ENCODE measurements around the gene BDP1. TPM values are rescaled to one million over a fixed set of nuclear protein-coding genes. Genes with fewer than 3 reads are reported as not detected.
A peak's percentile ranks its signal among the peaks of the same experiment; 100 is the strongest.

BDP1 gene
- total and polyA plus RNA-seq, 2 experiments from 2014 or later, result 16.1 to 32.7 TPM

DNA sequence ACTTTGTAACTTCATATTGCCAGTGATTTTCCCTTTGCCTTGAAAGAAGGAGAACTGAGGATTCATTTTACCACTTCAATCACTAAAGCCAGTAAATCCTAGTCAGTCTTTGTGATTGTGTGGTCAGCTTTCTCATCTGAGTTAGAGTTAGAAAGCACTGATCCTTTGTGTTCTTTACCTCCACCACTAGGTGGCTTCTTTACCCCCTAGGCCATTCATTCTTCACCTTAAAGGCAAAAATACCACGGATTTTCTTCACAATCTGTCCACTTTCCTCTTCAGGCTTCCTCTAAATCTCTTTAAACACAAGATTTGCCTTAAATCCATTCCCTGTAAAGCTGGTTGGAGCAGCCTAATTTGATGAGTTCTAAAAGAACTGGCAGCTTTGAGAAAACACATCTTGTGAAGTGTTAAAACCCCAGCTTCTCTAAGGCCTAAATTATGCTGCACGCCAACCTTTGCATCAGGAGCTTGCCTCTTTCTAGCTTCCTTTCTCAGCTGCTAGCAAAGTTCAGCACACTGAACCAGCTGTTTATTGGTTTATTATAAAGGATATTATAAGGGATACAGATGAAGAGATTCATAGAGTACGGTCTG is 20.4 kb downstream of the BDP1 start:
- Histone ChIP-seq H3K79me2 (no peaks in the 10 kb centered on the region), H3K4me2 (no peak overlapping the region), H3K27me3 (no peaks in the 10 kb centered on the region), H4K20me1 (ENCODE audit: insufficient read depth, poor library complexity, severe bottlenecking) (no peaks in the 10 kb centered on the region), H3K4me1 (ENCODE audit: insufficient read depth) (no peaks in the 10 kb centered on the region), H3K4me3 (no peak overlapping the region), H3K9me3 (ENCODE audit: low read depth) (no peaks in the 10 kb centered on the region), H3K9me2 (replicated peaks; ENCODE audit: insufficient read depth) (no peaks in the 10 kb centered on the region), H3K27ac (no peak overlapping the region), H2AFZ (no peak overlapping the region), H3K36me3 (replicated peaks; ENCODE audit: insufficient read depth, low read depth) (no peaks in the 10 kb centered on the region)
- peak; percentile 44 for DNase-seq (ENCODE audit: low spot score)
- 73% methylated on average over 3 of the region's 3 CpGs for WGBS (ENCODE audit: low lambda C conversion rate, missing lambda C conversion rate)
- no peak for TF ChIP-seq EZH2phosphoT487 (IDR thresholded peaks at IDR 0.05; ENCODE audit: low read depth, severe bottlenecking, unreplicated experiment)
- TF ChIP-seq, protein P1, sequence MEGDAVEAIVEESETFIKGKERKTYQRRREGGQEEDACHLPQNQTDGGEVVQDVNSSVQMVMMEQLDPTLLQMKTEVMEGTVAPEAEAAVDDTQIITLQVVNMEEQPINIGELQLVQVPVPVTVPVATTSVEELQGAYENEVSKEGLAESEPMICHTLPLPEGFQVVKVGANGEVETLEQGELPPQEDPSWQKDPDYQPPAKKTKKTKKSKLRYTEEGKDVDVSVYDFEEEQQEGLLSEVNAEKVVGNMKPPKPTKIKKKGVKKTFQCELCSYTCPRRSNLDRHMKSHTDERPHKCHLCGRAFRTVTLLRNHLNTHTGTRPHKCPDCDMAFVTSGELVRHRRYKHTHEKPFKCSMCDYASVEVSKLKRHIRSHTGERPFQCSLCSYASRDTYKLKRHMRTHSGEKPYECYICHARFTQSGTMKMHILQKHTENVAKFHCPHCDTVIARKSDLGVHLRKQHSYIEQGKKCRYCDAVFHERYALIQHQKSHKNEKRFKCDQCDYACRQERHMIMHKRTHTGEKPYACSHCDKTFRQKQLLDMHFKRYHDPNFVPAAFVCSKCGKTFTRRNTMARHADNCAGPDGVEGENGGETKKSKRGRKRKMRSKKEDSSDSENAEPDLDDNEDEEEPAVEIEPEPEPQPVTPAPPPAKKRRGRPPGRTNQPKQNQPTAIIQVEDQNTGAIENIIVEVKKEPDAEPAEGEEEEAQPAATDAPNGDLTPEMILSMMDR (IDR thresholded peaks at IDR 0.05; ENCODE audit: poor library complexity), result peak; percentile 48

DNA sequence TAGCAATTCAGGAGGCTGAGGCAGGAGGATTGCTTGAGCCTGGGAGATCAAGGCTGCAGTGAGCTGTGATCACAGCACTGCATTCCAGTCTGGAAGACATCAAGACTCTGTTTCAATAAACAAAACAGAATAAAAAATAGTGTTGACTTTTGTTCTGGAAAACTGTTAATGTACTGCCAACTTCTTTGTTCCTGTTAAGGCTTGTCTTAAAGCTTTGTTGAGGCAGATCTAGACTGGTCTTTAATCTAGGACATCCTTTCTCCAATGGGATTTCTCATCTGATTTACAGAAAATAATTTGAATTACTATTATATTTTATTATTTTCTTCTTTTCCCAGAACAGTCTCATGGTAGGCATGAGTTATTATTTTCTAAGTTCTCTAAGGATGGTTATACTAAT is 26.0 kb downstream of the BDP1 start:
- TF ChIP-seq EZH2phosphoT487 (IDR thresholded peaks at IDR 0.05; ENCODE audit: low read depth, severe bottlenecking, unreplicated experiment), result no peak
- TF ChIP-seq, protein P1 (IDR thresholded peaks at IDR 0.05; ENCODE audit: poor library complexity), result no peak
- no peak for TF ChIP-seq EZH2 (IDR thresholded peaks at IDR 0.05; ENCODE audit: borderline replicate concordance)
- H3K4me2 ChIP-seq, result no peak overlapping the region
- no peaks in the 10 kb centered on the region for H3K79me2 ChIP-seq
- no peaks in the 10 kb centered on the region for H3K27me3 ChIP-seq
- H4K20me1 ChIP-seq (ENCODE audit: insufficient read depth, poor library complexity, severe bottlenecking), result no peaks in the 10 kb centered on the region
- no peak for DNase-seq (ENCODE audit: low spot score)
- H2AFZ ChIP-seq, result no peak overlapping the region
- H3K27ac ChIP-seq, result no peak overlapping the region
- H3K36me3 ChIP-seq (replicated peaks; ENCODE audit: insufficient read depth, low read depth), result no peaks in the 10 kb centered on the region
- H3K9me2 ChIP-seq (replicated peaks; ENCODE audit: insufficient read depth), result no peaks in the 10 kb centered on the region
- H3K9me3 ChIP-seq (ENCODE audit: low read depth), result no peaks in the 10 kb centered on the region
- peaks cover 6% of the 10 kb centered on the region for H3K4me1 ChIP-seq (ENCODE audit: insufficient read depth)
- H3K4me3 ChIP-seq, result no peak overlapping the region

- H3K4me3 ChIP-seq, result no peak overlapping the region
- H3K4me2 ChIP-seq, result no peak overlapping the region
These were observed 26.7 kb downstream of the BDP1 start for GRCh38 chr5:71482132-71482531.

More at GRCh38 chr5:71482132-71482531, 26.7 kb downstream of the BDP1 start:
- 86% methylated on average over 2 of the region's 2 CpGs for WGBS (ENCODE audit: low lambda C conversion rate, missing lambda C conversion rate)
- no peaks in the 10 kb centered on the region for H4K20me1 ChIP-seq (ENCODE audit: insufficient read depth, poor library complexity, severe bottlenecking)
- TF ChIP-seq EZH2phosphoT487 (IDR thresholded peaks at IDR 0.05; ENCODE audit: low read depth, severe bottlenecking, unreplicated experiment) (no peak), EZH2 (IDR thresholded peaks at IDR 0.05; ENCODE audit: borderline replicate concordance) (no peak)
- TF ChIP-seq, protein P1 (IDR thresholded peaks at IDR 0.05; ENCODE audit: poor library complexity), result no peak
- DNase-seq (ENCODE audit: low spot score), result no peak
- H3K27me3 ChIP-seq, result no peaks in the 10 kb centered on the region
- no peaks in the 10 kb centered on the region for H3K36me3 ChIP-seq (replicated peaks; ENCODE audit: insufficient read depth, low read depth)
- H3K9me2 ChIP-seq (replicated peaks; ENCODE audit: insufficient read depth), result no peaks in the 10 kb centered on the region
- H3K9me3 ChIP-seq (ENCODE audit: low read depth), result no peaks in the 10 kb centered on the region
- H3K4me1 ChIP-seq (ENCODE audit: insufficient read depth), result peaks cover 6% of the 10 kb centered on the region
- H3K79me2 ChIP-seq, result no peaks in the 10 kb centered on the region
- H3K27ac ChIP-seq, result no peak overlapping the region
- no peak overlapping the region for H2AFZ ChIP-seq
